Ishikawa (cell line): Measurements from ENCODE around the gene AGPAT2.

Source experiments
- CEBPB ChIP-seq: IDR thresholded peaks from 2 replicates; pipeline ENCODE4 v1.6.1; 2012
- CREB1 ChIP-seq: IDR thresholded peaks from 2 replicates; pipeline ENCODE4 v1.6.1; 2012; ENCODE audit warnings: low read depth
- EGR1 ChIP-seq: IDR thresholded peaks from 2 replicates; pipeline ENCODE4 v1.6.1; 2012
- EP300 ChIP-seq: IDR thresholded peaks from 2 replicates; pipeline ENCODE4 v1.6.1; 2012; ENCODE audit warnings: borderline replicate concordance
- FOXM1 ChIP-seq: IDR thresholded peaks from 2 replicates; pipeline ENCODE4 v1.6.1; 2012; ENCODE audit warnings: low read depth, borderline replicate concordance
- NFIC ChIP-seq: IDR thresholded peaks from 2 replicates; pipeline ENCODE4 v1.6.1; 2012
- RAD21 ChIP-seq: IDR thresholded peaks from 2 replicates; pipeline ENCODE4 v1.6.1; 2012; ENCODE audit warnings: low read depth
- TAF1 ChIP-seq: IDR thresholded peaks from 2 replicates; pipeline ENCODE4 v1.6.1; 2012; ENCODE audit warnings: low read depth, mild to moderate bottlenecking
- TCF12 ChIP-seq: IDR thresholded peaks from 2 replicates; pipeline ENCODE4 v1.6.1; 2012; ENCODE audit warnings: low read depth
- TEAD4 ChIP-seq: IDR thresholded peaks from 2 replicates; pipeline ENCODE4 v1.6.1; 2012
- YY1 ChIP-seq: IDR thresholded peaks from 2 replicates; pipeline ENCODE4 v1.6.1; 2012; ENCODE audit warnings: low read depth
- ZBTB7A ChIP-seq: IDR thresholded peaks from 2 replicates; pipeline ENCODE4 v1.6.1; 2012; ENCODE audit warnings: low read depth
- TF ChIP-seq, protein P1 (sequence below): IDR thresholded peaks from 2 replicates; pipeline ENCODE4 v1.6.1; 2012
- TF ChIP-seq, protein P2 (sequence below): IDR thresholded peaks from 2 replicates; pipeline ENCODE4 v1.6.1; 2012; ENCODE audit warnings: low read depth, mild to moderate bottlenecking
- TF ChIP-seq, protein P3 (sequence below): IDR thresholded peaks from 2 replicates; pipeline ENCODE4 v1.6.1; 2012

The AGPAT2 gene

DNA sequence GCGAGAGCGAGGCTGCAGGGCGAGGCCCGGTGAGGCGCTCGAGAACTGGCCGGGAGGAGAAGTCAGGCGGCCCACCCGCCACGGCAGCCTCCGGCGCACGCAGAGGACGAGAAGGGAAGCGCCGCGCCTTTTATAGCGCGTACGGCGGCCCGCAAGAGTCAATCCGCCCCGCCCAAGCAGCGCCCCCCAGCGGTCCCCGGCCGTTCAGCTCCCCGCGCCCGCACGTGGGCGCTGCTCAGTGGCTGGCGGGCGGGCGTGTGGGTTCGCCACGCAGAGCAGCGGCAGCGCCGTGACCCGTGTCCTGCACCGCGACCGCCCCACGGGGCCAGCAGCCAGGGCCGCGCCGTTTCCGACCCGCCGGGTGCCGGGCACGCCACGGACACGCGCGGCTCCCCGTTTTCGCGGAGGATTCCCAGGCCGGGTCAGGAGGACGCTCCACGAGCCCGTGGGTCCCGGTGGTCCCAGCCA lies 40.9 kb upstream of the AGPAT2 start:
- TF ChIP-seq YY1 (peak; percentile 80; the same call in 1 of the 2 replicates), TEAD4 (0 out of 2 replicates have a peak, but pooled peaks have one; percentile 22), FOXM1 (peak; percentile 35; the same call in 1 of the 2 replicates), EGR1 (peak; percentile 46; the same call in 1 of the 2 replicates), EP300 (peak; percentile 45; the same call in 1 of the 2 replicates), RAD21 (peak; percentile 28; the same call in 1 of the 2 replicates), TCF12 (peak; percentile 72; the same call in 1 of the 2 replicates), CEBPB (no peak), ZBTB7A (no peak), TAF1 (peak; percentile 94), CREB1 (peak; percentile 70), NFIC (peak; percentile 44)
- TF ChIP-seq, protein P1, sequence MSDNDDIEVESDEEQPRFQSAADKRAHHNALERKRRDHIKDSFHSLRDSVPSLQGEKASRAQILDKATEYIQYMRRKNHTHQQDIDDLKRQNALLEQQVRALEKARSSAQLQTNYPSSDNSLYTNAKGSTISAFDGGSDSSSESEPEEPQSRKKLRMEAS, result peak; percentile 96
- TF ChIP-seq, protein P2, sequence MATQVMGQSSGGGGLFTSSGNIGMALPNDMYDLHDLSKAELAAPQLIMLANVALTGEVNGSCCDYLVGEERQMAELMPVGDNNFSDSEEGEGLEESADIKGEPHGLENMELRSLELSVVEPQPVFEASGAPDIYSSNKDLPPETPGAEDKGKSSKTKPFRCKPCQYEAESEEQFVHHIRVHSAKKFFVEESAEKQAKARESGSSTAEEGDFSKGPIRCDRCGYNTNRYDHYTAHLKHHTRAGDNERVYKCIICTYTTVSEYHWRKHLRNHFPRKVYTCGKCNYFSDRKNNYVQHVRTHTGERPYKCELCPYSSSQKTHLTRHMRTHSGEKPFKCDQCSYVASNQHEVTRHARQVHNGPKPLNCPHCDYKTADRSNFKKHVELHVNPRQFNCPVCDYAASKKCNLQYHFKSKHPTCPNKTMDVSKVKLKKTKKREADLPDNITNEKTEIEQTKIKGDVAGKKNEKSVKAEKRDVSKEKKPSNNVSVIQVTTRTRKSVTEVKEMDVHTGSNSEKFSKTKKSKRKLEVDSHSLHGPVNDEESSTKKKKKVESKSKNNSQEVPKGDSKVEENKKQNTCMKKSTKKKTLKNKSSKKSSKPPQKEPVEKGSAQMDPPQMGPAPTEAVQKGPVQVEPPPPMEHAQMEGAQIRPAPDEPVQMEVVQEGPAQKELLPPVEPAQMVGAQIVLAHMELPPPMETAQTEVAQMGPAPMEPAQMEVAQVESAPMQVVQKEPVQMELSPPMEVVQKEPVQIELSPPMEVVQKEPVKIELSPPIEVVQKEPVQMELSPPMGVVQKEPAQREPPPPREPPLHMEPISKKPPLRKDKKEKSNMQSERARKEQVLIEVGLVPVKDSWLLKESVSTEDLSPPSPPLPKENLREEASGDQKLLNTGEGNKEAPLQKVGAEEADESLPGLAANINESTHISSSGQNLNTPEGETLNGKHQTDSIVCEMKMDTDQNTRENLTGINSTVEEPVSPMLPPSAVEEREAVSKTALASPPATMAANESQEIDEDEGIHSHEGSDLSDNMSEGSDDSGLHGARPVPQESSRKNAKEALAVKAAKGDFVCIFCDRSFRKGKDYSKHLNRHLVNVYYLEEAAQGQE, result no peak
- TF ChIP-seq, protein P3, sequence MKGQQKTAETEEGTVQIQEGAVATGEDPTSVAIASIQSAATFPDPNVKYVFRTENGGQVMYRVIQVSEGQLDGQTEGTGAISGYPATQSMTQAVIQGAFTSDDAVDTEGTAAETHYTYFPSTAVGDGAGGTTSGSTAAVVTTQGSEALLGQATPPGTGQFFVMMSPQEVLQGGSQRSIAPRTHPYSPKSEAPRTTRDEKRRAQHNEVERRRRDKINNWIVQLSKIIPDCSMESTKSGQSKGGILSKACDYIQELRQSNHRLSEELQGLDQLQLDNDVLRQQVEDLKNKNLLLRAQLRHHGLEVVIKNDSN, result peak; percentile 68

DNA sequence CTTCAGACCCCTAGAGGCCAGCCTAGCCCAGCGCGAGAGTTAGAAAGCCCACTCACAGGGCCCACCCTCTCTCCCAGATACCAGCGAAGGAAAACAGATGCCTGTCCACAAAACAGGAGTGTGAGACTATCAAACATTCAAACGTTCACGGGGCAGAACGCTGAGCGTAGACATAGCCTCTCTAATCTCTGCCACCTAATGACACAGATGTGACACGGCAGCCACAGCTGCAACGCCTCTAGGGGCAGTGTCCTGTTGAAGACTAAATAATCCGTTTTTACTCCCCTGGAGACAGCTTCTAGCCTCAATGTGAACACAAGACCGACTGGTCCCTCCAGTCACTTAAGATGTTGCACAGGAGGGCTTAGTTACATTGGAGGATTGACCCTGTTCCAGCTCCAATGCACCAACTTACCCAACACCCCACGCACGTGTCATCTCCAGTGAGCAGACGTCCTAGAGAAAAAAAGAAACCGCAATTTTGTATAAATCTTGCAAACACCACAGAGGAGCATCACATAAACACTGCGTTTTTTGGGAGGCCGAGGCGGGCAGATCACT lies 39.5 kb upstream of the AGPAT2 start:
- TF ChIP-seq CREB1 (no peak), RAD21 (no peak), YY1 (no peak), FOXM1 (no peak), CEBPB (no peak), NFIC (no peak), TCF12 (no peak), EGR1 (no peak), TEAD4 (no peak), TAF1 (no peak), ZBTB7A (no peak), EP300 (no peak)
- TF ChIP-seq, protein P2, result no peak
- TF ChIP-seq, protein P3, result no peak
- TF ChIP-seq, protein P1, result no peak

DNA sequence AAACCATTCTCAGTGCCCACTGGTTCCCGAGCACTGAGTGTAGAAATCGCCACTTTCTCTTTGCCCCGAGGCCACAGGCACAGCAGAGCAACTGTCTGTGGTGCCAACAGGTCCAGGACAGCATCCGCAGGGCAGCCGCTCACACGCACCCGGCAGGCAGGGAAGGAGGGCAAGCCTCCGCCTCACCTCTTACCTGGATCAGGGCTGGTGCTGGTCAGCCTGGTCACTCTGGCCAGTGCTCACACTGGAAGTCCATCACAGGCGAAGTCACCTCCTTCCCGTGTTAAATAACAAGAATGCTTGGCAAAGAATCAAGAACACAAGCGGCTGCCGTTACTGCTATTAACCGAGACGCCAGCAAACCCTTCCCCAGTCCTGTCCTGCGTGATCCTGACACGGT lies 38.9 kb upstream of the AGPAT2 start:
- TF ChIP-seq TAF1 (no peak), TEAD4 (no peak), RAD21 (no peak), FOXM1 (no peak), CREB1 (no peak), TCF12 (no peak), YY1 (no peak), EP300 (no peak), EGR1 (no peak), NFIC (no peak), ZBTB7A (no peak)

DNA sequence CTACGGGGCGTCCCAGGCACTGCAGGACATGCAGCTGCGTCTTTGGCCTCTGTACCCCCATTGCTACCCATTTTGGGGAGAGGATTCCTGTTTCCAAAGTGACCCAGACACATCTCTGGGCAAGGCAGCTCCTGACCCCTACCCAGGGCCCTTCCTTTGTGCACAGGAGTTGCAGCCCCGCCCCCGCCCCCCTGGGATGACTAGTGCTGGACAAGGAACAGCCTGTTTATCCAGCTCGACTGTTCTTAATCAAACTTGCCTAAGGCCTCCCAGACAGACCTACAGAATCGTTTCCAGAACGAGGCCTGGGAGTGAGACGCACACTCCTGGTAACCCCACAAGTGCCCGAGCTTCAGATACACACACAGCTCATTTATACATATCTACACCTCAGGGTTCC lies 38.4 kb upstream of the AGPAT2 start:
- TF ChIP-seq RAD21 (no peak), TEAD4 (no peak), CREB1 (no peak), CEBPB (no peak), FOXM1 (no peak), YY1 (no peak)
- TF ChIP-seq, protein P3, result no peak

DNA sequence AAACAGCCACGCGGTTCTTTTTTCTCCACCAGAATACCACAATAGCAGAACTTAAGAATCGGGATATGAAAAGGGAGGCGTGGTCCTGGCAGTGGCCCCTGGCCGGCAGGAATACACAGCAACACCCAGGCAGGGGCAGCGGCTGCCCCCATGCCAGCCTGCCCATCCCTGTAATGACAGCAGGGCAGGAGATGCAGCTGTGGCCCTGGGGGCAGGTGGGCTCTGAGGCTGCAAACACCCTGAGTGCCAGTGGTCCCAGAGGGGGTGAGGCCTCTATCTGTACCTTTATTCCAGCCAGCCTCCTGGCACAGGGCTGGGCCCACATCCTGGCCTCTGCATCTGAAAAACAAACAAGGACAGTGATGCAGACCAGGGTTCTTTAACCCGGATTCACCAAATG lies 37.5 kb upstream of the AGPAT2 start:
- no peak for TF ChIP-seq YY1
- TF ChIP-seq TCF12, result no peak
- no peak for TF ChIP-seq CREB1
- no peak for TF ChIP-seq ZBTB7A
- no peak for TF ChIP-seq RAD21
- TF ChIP-seq, protein P3, result no peak
- no peak for TF ChIP-seq TAF1
- TF ChIP-seq EGR1, result no peak
